ENCODE measurements around the gene PRKAR1B.
"Not testable (repeated sequence)": the region's sequence is repeated elsewhere in the genome, so short reads cannot be mapped to it uniquely, and the experiment has no call there.

Gene PRKAR1B

GRCh38 chr7:569071-569855, 157.8 kb downstream of the PRKAR1B start:
- no peak for DNase-seq

DNA sequence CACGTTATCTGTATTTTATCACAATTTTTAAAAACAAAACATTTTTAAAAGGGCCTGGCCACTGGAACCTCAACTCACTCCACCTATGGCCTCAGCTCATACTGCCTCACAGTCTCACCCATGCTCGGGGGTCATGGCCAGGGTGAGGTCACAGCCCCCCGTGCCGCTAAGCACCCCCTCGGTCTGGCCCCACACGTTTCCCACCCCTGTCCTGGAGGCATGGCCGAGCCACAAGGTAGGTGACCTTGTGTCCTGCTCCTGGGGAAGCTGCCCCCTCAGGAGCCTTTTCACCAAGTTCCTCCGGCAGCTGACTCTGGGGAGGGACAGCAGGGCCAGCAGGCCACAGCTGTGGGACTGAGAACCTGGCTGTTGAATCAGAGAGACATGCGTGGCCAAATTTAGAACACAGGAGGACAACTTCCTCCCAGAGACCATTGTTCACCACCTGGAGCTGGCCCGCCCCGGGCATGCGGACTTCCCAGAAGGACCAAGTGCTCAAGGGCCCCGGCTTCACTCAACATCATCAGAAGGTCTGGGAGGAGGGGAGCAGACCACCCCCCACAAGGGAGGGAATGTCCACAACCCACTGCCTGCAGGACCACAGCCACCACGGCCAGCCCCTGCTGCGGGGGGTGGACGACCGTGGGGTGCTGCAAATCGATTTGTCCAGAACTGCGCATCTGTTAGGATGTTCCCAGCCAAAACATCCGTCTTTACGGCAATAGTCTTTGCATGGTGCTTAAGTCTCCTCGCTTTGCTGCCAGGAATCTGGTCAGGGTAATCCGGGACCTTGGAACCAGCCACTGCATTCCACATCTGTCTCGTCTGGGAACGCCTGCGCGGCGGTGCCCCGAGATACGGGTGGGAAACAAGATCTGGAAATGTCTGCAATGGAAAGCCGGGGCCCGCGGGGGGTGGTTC, 158.8 kb downstream of the PRKAR1B start:
- DNase-seq = no peak

- DNase-seq = no peak
These were observed 159.7 kb downstream of the PRKAR1B start for GRCh38 chr7:567305-567883.

- DNase-seq = no peak
These were observed 161.0 kb downstream of the PRKAR1B start for GRCh38 chr7:566100-566499.

DNA sequence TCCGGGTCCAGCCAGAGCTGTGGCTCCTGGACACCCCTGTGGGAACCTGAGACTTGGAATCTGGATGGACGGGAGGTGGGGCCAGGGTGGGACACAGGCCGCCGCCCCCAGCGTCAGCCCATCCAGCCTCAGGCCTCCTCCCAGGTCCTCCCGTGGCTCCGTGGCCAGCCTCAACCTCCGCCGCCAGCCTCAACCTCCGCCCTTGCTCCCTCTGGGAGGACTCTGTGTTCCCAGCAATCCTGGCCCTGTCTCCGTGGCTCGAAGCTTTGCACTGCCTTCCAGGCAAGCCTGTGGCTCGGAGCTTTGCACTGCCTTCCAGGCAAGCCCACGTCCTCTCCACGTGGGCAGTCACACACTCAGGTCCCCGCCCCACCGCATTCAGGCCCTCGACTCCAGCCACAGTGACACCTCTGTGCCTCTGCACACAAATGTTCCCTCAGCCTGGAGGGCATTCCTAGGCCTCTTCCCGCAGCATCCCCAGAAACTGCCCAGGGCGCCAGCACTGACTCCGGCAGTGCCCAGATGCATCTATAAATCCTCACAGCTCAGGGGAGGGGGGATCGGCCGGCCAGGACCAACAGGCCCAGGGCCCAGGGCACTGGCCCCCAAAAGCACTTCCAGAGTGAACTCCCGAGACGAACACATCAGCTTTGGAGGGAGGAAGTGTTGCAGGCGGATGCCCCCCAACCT, 162.8 kb downstream of the PRKAR1B start:
- DNase-seq = no peak

DNA sequence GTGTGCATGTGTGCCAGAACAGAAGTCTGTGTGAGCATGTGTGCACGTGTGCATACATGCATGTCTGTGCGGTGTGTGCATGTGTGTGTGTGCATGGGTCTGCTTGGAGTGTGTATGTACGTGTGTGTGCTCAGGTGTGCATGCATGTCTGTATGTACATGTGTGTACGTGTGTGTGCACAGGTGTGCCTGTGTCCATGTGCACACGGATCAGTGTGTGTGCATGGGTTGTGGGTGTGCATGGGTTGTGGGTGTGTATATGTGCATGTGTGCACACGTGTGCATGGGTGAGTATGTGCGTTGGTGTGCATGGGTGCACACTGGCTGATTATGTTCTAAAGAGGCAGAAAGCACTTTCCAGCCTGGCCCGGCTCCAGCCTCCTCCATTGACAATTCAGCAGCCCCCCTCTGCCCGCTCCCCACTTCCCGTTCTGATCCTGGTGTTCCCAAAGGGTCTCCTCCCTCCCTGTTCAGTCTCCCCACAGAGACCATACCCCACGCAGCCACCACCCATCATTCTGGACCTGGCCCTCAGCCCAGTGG, 163.4 kb downstream of the PRKAR1B start:
- no peak for DNase-seq

GRCh38 chr7:562789-563628, 164.1 kb downstream of the PRKAR1B start:
- DNase-seq = no peak

GRCh38 chr7:562374-562675, 164.8 kb downstream of the PRKAR1B start:
- no peak for DNase-seq

- no peak for DNase-seq
These were observed 165.3 kb downstream of the PRKAR1B start for GRCh38 chr7:561631-562373.

DNA sequence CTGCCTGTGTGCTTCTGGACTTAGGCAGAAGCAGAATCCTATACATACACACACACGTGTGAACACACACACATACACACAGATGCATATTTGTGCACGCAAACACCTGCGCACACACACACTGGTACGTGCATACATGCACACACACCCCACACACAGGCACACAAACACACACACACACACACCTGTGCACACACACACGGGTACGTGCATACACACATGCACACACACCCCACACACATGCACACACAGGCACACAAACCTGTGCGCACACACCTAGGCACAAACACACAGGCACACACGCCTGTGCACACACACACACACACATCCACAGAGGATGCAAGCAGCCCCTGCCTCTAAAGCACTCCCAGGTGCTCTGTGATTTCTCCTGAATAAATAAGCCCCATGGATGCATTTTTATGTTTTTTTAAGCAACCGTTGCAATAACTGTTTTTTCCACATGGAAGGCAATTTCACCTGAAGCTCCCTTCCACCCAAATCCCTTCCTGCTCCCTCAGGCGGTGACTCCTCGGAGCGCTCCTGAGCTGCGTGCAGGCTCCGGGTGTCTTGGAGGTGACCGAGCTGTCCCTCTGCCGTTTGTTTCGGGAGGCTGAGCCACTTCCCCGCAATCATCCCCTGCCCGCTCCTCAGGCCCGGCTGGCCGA, 166.0 kb downstream of the PRKAR1B start:
- DNase-seq = no peak

DNA sequence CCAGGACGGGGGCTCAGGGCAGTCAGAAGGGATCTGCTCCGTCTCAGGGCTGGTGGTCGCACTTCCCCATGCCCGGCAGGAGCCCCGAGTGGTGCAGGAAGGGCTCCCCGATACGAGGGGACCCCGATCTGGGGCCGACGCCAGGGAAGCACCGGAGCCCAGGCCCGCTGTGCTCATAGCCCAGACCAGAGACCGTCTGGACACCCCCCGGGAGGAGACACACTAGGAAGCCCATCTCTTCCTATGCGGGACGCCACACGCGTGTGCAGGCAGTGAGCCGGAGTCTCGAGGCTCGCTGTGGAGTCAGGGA, 167.7 kb downstream of the PRKAR1B start:
- no peak for DNase-seq

- DNase-seq = no peak
These were observed 169.6 kb downstream of the PRKAR1B start for GRCh38 chr7:557558-557881.

GRCh38 chr7:556837-557557, 170.1 kb downstream of the PRKAR1B start:
- DNase-seq = no peak

DNA sequence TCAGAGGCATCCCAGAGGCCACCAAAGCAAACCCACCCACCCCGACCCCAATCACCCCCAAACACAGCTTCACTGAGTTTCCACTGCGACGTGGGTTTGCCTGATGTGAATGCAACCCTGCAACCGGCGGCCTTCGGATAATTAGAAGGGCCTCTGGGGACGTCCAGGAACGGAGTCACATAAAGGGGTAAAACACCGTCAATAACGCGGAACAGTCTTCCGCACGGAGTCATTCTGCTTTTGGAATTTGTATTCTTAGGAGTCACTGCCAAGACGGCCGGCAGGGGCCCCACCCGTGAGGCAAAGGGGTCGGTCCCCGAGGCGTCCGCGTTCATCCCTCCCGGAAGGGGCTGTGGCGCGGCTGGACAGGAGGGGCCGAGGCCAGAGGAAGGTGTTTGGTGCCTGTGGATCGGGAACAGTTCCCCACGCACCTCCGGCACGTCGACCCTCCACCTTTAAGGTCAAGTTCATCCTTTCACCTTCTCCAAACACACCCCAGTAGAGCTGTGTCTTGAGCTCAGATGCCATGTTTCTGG, 170.7 kb downstream of the PRKAR1B start:
- DNase-seq = no peak

- DNase-seq = no peak
These were observed 171.4 kb downstream of the PRKAR1B start for GRCh38 chr7:555551-556160.

DNA sequence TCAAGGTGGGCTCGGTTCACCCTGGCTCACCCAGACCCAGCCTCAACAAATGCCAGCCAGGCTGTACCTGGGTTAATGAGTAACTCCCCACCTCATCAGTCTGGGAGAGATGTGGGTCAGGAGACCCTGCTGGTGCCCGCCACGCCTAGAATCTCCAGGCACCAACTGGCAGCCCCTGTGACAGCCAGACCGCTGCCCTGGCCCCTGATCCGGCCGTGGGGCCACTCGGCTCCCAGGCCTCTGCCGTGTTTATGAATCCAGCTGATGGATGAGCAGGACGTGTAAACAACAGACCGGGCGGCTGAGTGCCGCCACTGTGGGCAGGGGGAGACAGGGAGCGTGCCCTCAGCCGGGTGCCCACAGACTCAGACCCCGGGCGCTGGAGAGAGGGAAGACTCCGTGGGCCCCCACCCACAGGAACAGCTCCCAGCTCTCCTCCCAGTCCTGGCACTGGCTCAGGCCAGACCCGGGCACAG, 173.4 kb downstream of the PRKAR1B start:
- DNase-seq = no peak

DNA sequence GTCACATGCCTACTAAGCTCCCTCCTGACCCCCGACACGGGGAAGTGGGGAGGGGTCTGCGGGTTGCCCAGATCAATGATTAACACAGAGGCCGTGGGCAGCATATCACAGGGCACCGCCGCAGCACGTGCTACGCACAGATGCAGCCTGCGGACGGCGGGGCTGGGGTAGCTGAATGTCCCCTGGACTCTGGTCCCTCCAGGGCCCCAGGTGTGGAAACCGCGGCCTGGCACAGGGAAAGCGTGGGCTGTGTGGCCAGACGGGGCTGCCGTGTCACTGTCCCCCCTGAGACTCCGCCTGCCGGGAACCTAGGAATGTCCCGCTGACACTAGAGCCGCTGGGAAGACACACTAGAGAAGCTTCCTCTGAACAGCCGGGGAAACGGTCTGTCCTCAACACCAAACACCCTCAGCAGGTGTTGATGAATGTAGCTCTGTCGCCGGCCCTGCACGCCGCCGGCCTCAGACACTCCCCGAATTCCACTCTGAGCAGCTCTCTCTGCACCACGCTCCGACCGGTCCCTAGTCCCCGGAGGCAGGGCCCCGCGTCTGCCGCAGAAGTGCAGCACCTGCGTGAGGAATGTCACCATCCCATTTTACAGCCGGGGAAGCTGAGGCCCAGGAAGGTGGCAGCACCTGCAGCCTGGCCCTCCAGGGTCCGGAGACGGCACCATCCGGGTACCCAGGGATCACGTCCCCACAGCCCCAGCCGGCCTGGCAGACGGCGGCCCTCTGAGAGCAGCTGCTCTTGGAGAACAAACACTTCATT, 174.0 kb downstream of the PRKAR1B start:
- DNase-seq = no peak

DNA sequence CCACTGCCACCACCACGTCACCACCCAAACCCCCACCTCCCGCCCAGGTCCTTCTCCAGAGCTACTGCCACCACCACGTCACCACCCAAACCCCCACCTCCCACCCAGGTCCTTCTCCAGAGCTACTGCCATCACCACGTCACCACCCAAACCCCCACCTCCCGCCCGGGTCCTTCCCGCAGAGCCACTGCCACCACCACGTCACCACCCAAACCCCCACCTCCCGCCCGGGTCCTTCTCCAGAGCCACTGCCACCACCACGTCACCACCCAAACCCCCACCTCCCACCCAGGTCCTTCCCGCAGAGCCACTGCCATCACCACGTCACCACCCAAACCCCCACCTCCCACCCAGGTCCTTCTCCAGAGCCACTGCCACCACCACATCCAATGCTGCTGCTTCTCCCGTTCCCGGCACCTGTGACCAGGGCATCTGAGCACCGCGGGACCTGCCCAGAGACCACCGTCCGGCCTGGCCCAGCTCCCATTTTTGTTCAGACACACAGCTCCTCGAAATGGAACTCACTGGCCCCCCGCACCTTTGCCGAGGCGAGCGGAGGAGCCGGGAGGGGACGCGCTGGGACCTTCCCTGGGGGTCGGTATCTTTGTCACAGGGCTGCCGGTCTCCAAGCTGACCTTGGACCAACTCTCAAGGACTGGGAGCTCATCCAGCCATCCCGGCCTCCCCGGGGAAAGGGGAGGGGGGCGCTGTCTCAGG, 174.8 kb downstream of the PRKAR1B start:
- not testable (repeated sequence) for DNase-seq

All from activated CD4-positive, alpha-beta T cell treated with anti-CD3 and anti-CD28 coated beads, Interleukin-2, amount 50 U/mL, for 4 hours (primary cell).